ENCODE measurements around the gene CIDEB. TPM values are rescaled to one million over a fixed set of nuclear protein-coding genes. Genes with fewer than 3 reads are reported as not detected.

Gene CIDEB
- total RNA-seq, 1 donor from 2014 or later = 4.7 TPM

- Histone ChIP-seq H3K36me3 (ENCODE audit: control insufficient read depth in 3 of 3, insufficient read depth in 3 of 3, low read length in 3 of 3) (peaks cover 12 to 20% (median 19%) of the 10 kb centered on the region in 3 donors), H3K4me1 (ENCODE audit: control insufficient read depth in 3 of 3, insufficient read depth in 3 of 3, low read length in 3 of 3) (peaks cover 0 to 15% (median 13%) of the 10 kb centered on the region in 3 donors), H3K9ac (ENCODE audit: low read depth in 1 of 3, low read length in 3 of 3) (no peak overlapping the region)
These were observed 35.3 kb downstream of the CIDEB start for GRCh38 chr14:24272467-24272866.

DNA sequence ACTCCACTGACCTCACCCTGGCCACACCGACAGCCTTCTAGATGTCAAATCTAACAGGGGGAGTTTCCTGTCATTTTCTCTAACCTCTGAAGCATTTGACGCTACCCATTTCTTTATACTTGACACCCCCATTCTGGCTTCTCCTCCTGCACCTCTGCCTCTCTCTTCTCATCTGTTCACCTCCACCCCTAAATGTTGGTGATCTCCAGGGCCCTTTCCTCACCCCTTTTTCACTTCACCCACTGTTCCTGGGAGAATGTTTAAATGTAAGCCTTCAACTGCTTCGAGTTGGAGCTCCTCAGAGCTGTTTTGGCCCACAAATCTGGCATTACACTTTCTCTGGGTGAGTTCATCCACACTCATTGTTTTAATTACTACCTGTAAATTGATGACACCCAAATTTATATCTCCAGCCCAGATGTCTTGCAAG lies 35.9 kb downstream of the CIDEB start:
- peak overlapping the region; percentile 96 for H3K27ac ChIP-seq (ENCODE audit: low read depth, low read length)
- no peaks in the 10 kb centered on the region for H3K27me3 ChIP-seq (ENCODE audit: control insufficient read depth in 3 of 3, insufficient read depth in 3 of 3, low read length in 3 of 3)
- H3K36me3 ChIP-seq (ENCODE audit: control insufficient read depth in 3 of 3, insufficient read depth in 3 of 3, low read length in 3 of 3) = peaks cover 18 to 26% (median 25%) of the 10 kb centered on the region in 3 donors
- peak overlapping the region; percentile 94 to 98 (median 98) for H3K4me3 ChIP-seq (ENCODE audit: low read length in 3 of 3)
- H3K9me3 ChIP-seq (ENCODE audit: control insufficient read depth in 3 of 3, low read length in 3 of 3) = no peaks in the 10 kb centered on the region
- H3K9ac ChIP-seq (ENCODE audit: low read depth in 1 of 3, low read length in 3 of 3) = peak overlapping the region; percentile 98 to 99 (median 98)
- peaks cover 0 to 15% (median 13%) of the 10 kb centered on the region in 3 donors for H3K4me1 ChIP-seq (ENCODE audit: control insufficient read depth in 3 of 3, insufficient read depth in 3 of 3, low read length in 3 of 3)

More at GRCh38 chr14:24272467-24272866, 35.3 kb downstream of the CIDEB start:
- no peak overlapping the region for H3K4me3 ChIP-seq (ENCODE audit: low read length in 3 of 3)
- no peak overlapping the region for H3K27ac ChIP-seq (ENCODE audit: low read depth, low read length)
- H3K27me3 ChIP-seq (ENCODE audit: control insufficient read depth in 3 of 3, insufficient read depth in 3 of 3, low read length in 3 of 3) = no peaks in the 10 kb centered on the region
- no peaks in the 10 kb centered on the region for H3K9me3 ChIP-seq (ENCODE audit: control insufficient read depth in 3 of 3, low read length in 3 of 3)

GRCh38 chr14:24271134-24271833 lies 36.5 kb downstream of the CIDEB start, which contains the start of gene RABGGTA:
RABGGTA (minus strand) TSS chr14:24271597; CDS start chr14:24271115, 482 bp downstream.
- Histone ChIP-seq H3K36me3 (ENCODE audit: control insufficient read depth in 3 of 3, insufficient read depth in 3 of 3, low read length in 3 of 3) (peaks cover 23 to 32% (median 31%) of the 10 kb centered on the region in 3 donors), H3K4me3 (ENCODE audit: low read length in 3 of 3) (peak within 1 kb of the TSS; percentile 94 to 98 (median 98)), H3K27ac (ENCODE audit: low read depth, low read length) (peak within 1 kb of the TSS; percentile 96), H3K9ac (ENCODE audit: low read depth in 1 of 3, low read length in 3 of 3) (peak within 1 kb of the TSS; percentile 98 to 99 (median 98)), H3K27me3 (ENCODE audit: control insufficient read depth in 3 of 3, insufficient read depth in 3 of 3, low read length in 3 of 3) (no peaks in the 10 kb centered on the region), H3K9me3 (ENCODE audit: control insufficient read depth in 3 of 3, low read length in 3 of 3) (no peaks in the 10 kb centered on the region), H3K4me1 (ENCODE audit: control insufficient read depth in 3 of 3, insufficient read depth in 3 of 3, low read length in 3 of 3) (peaks cover 0 to 15% (median 13%) of the 10 kb centered on the region in 3 donors)

GRCh38 chr14:24270537-24271133 lies 37.1 kb downstream of the CIDEB start:
- H3K4me1 ChIP-seq (ENCODE audit: control insufficient read depth in 3 of 3, insufficient read depth in 3 of 3, low read length in 3 of 3) = peaks cover 0 to 15% (median 13%) of the 10 kb centered on the region in 3 donors
- H3K36me3 ChIP-seq (ENCODE audit: control insufficient read depth in 3 of 3, insufficient read depth in 3 of 3, low read length in 3 of 3) = peaks cover 26 to 38% (median 36%) of the 10 kb centered on the region in 3 donors
- H3K9me3 ChIP-seq (ENCODE audit: control insufficient read depth in 3 of 3, low read length in 3 of 3) = no peaks in the 10 kb centered on the region
- peak overlapping the region; percentile 98 to 99 (median 98) for H3K9ac ChIP-seq (ENCODE audit: low read depth in 1 of 3, low read length in 3 of 3)
- H3K27ac ChIP-seq (ENCODE audit: low read depth, low read length) = peak overlapping the region; percentile 96
- H3K4me3 ChIP-seq (ENCODE audit: low read length in 3 of 3) = peak overlapping the region; percentile 94 to 98 (median 98)
- no peaks in the 10 kb centered on the region for H3K27me3 ChIP-seq (ENCODE audit: control insufficient read depth in 3 of 3, insufficient read depth in 3 of 3, low read length in 3 of 3)

DNA sequence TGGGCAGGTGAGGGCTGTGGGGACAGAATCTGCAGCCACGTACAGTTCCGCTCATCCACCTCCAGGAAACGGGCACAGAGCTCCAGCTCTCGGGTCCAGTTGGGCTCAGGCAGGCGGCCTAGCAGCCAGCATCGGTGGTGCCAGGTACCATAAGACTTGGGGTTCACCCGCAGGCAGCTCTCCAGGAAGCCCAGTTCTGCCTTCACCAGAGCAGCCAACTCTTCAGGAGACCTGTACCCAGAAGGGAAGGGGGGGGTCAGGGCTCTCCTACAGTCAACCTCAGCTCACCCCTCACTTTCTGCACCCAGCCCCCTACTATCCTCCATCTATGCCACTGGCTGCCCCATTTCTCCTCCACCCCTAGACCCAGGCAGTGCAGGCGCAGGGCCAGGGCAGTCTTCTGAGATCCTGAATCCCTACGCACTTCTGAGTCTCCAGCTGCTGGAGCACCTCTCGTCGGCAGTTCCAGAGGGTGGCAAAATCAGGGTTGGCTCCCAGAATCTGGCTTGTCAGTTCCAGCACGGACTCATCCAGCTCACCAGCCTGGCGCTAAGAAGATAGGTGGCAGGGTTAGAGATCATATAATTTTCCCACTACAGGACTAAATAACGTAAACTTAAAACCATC lies 37.8 kb downstream of the CIDEB start:
- H3K4me1 ChIP-seq (ENCODE audit: control insufficient read depth in 3 of 3, insufficient read depth in 3 of 3, low read length in 3 of 3) = peaks cover 0 to 15% (median 13%) of the 10 kb centered on the region in 3 donors

DNA sequence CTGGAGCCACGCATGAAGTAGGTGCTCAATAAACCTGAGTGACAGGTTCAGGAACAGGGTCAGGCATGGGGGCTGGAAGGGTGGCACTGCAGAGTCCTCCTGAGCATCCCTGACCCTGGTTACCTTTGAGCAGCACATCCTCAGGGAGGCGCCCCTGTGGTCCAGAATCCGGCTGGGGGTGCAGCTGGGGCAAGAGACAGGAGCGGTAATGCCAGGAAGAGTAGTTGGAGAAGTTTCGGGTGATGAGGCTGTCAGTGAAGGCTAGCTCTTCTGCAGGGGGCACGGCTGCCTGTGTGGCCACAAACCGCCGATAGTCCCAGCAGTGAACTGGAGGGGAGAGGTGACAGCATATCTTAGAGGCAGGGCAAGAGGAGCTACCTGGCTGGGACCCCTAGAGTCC lies 38.4 kb downstream of the CIDEB start:
- Histone ChIP-seq H3K36me3 (ENCODE audit: control insufficient read depth in 3 of 3, insufficient read depth in 3 of 3, low read length in 3 of 3) (peaks cover 29 to 48% (median 39%) of the 10 kb centered on the region in 3 donors), H3K27ac (ENCODE audit: low read depth, low read length) (no peak overlapping the region), H3K9me3 (ENCODE audit: control insufficient read depth in 3 of 3, low read length in 3 of 3) (no peaks in the 10 kb centered on the region), H3K4me1 (ENCODE audit: control insufficient read depth in 3 of 3, insufficient read depth in 3 of 3, low read length in 3 of 3) (peaks cover 0 to 15% (median 13%) of the 10 kb centered on the region in 3 donors), H3K27me3 (ENCODE audit: control insufficient read depth in 3 of 3, insufficient read depth in 3 of 3, low read length in 3 of 3) (no peaks in the 10 kb centered on the region), H3K9ac (ENCODE audit: low read depth in 1 of 3, low read length in 3 of 3) (no peak overlapping the region), H3K4me3 (ENCODE audit: low read length in 3 of 3) (no peak overlapping the region)

More for the DNA sequence above, 37.8 kb downstream of the CIDEB start:
- H3K27me3 ChIP-seq (ENCODE audit: control insufficient read depth in 3 of 3, insufficient read depth in 3 of 3, low read length in 3 of 3) = no peaks in the 10 kb centered on the region
- no peak overlapping the region for H3K27ac ChIP-seq (ENCODE audit: low read depth, low read length)
- H3K9ac ChIP-seq (ENCODE audit: low read depth in 1 of 3, low read length in 3 of 3) = no peak overlapping the region
- no peak overlapping the region for H3K4me3 ChIP-seq (ENCODE audit: low read length in 3 of 3)
- H3K9me3 ChIP-seq (ENCODE audit: control insufficient read depth in 3 of 3, low read length in 3 of 3) = no peaks in the 10 kb centered on the region
- H3K36me3 ChIP-seq (ENCODE audit: control insufficient read depth in 3 of 3, insufficient read depth in 3 of 3, low read length in 3 of 3) = peaks cover 26 to 44% (median 39%) of the 10 kb centered on the region in 3 donors

DNA sequence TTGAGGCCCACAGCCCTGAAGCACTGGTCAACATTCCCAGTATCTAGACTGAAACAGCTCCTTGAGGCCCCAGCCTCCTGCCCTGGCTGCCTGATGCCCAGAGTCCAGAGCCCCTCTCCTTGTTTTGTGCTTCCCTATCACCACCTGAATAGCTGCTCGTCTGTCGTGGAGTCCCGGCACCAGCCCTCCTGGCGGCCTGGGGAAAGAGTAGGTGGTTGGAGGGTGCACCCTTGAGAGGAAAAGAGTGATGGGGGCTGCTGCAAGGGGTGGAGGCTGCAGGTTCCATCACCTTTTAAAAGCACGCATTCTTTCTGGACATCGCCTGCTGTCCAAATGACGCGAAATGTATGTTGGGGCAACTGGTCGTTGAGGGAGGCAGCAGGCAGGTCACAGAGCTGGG lies 39.6 kb downstream of the CIDEB start:
- Histone ChIP-seq H3K36me3 (ENCODE audit: control insufficient read depth in 3 of 3, insufficient read depth in 3 of 3, low read length in 3 of 3) (peaks cover 29 to 48% (median 39%) of the 10 kb centered on the region in 3 donors), H3K9me3 (ENCODE audit: control insufficient read depth in 3 of 3, low read length in 3 of 3) (no peaks in the 10 kb centered on the region), H3K4me3 (ENCODE audit: low read length in 3 of 3) (no peak overlapping the region), H3K27ac (ENCODE audit: low read depth, low read length) (no peak overlapping the region), H3K27me3 (ENCODE audit: control insufficient read depth in 3 of 3, insufficient read depth in 3 of 3, low read length in 3 of 3) (no peaks in the 10 kb centered on the region), H3K4me1 (ENCODE audit: control insufficient read depth in 3 of 3, insufficient read depth in 3 of 3, low read length in 3 of 3) (peaks cover 0 to 15% (median 9%) of the 10 kb centered on the region in 3 donors), H3K9ac (ENCODE audit: low read depth in 1 of 3, low read length in 3 of 3) (no peak overlapping the region)

DNA sequence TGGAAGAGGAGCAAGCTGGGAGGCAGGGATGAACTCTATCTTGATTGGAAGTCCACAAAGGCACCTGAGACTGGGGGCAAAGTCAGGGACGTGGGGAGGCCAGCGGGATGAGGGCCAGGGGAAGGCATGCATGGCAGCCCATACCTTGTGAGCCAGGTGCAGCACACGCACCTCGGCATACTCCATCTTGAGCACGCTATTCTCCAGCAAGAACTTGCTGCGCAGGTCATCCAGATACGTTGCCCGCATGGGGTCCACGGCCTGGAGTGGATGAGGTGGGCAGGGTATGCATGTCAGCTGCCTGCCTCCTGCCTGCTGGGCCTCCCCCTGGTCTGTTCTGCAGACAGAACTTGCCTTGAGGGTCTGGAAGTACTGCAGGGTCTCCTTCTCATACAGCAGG lies 40.3 kb downstream of the CIDEB start:
- Histone ChIP-seq H3K4me3 (ENCODE audit: low read length in 3 of 3) (no peak overlapping the region), H3K36me3 (ENCODE audit: control insufficient read depth in 3 of 3, insufficient read depth in 3 of 3, low read length in 3 of 3) (peaks cover 29 to 48% (median 39%) of the 10 kb centered on the region in 3 donors)

GRCh38 chr14:24266344-24267244 lies 41.2 kb downstream of the CIDEB start:
- Histone ChIP-seq H3K27ac (ENCODE audit: low read depth, low read length) (no peak overlapping the region), H3K4me3 (ENCODE audit: low read length in 3 of 3) (no peak overlapping the region), H3K27me3 (ENCODE audit: control insufficient read depth in 3 of 3, insufficient read depth in 3 of 3, low read length in 3 of 3) (no peaks in the 10 kb centered on the region), H3K9ac (ENCODE audit: low read depth in 1 of 3, low read length in 3 of 3) (no peak overlapping the region), H3K4me1 (ENCODE audit: control insufficient read depth in 3 of 3, insufficient read depth in 3 of 3, low read length in 3 of 3) (peaks cover 0 to 10% (median 5%) of the 10 kb centered on the region in 3 donors), H3K36me3 (ENCODE audit: control insufficient read depth in 3 of 3, insufficient read depth in 3 of 3, low read length in 3 of 3) (peaks cover 29 to 48% (median 39%) of the 10 kb centered on the region in 3 donors), H3K9me3 (ENCODE audit: control insufficient read depth in 3 of 3, low read length in 3 of 3) (no peaks in the 10 kb centered on the region)

More for the DNA sequence above, 40.3 kb downstream of the CIDEB start:
- H3K9ac ChIP-seq (ENCODE audit: low read depth in 1 of 3, low read length in 3 of 3) = no peak overlapping the region
- H3K9me3 ChIP-seq (ENCODE audit: control insufficient read depth in 3 of 3, low read length in 3 of 3) = no peaks in the 10 kb centered on the region
- peaks cover 0 to 15% (median 9%) of the 10 kb centered on the region in 3 donors for H3K4me1 ChIP-seq (ENCODE audit: control insufficient read depth in 3 of 3, insufficient read depth in 3 of 3, low read length in 3 of 3)
- no peaks in the 10 kb centered on the region for H3K27me3 ChIP-seq (ENCODE audit: control insufficient read depth in 3 of 3, insufficient read depth in 3 of 3, low read length in 3 of 3)
- H3K27ac ChIP-seq (ENCODE audit: low read depth, low read length) = no peak overlapping the region

All from skeletal muscle tissue (tissue), 4 donors.